Spleen (tissue), 11 donors: Measurements from ENCODE around the gene SSTR1. TPM values are rescaled to one million over a fixed set of nuclear protein-coding genes. Genes with fewer than 3 reads are reported as not detected.

Experiments
- DNase-seq: peaks from one replicate; pipeline ENCODE4 v3.0.0-alpha.2; 2020
- H3K27ac ChIP-seq, 8 donors: fragments of 200-600 bp; sonication (generic) in 7 of 8; 1 replicate in 4 of 8; 2 replicates in 4 of 8; pipeline versions ENCODE4 v1.5.0 to v1.8.0; 2016 to 2021; ENCODE audit warnings: inconsistent platforms in 4 of 8, mild to moderate bottlenecking in 4 of 8, moderate library complexity in 1 of 8
- H3K27me3 ChIP-seq, 7 donors: fragments of 200-600 bp; sonication (generic) in 6 of 7; replicated peaks in 1 of 7; 1 replicate in 4 of 7; 2 replicates in 3 of 7; pipeline versions ENCODE4 v1.5.0 to v1.8.0; 2016 to 2021; ENCODE audit warnings: inconsistent platforms in 3 of 7, mild to moderate bottlenecking in 1 of 7
- H3K36me3 ChIP-seq, 6 donors: fragments of 200-600 bp; sonication (generic) in 5 of 6; 1 replicate in 4 of 6; 2 replicates in 2 of 6; pipeline versions ENCODE4 v1.5.0 to v1.8.0; 2016 to 2021; ENCODE audit warnings: inconsistent platforms in 2 of 6
- H3K4me1 ChIP-seq, 6 donors: fragments of 200-600 bp; sonication (generic) in 5 of 6; 1 replicate in 3 of 6; 2 replicates in 3 of 6; pipeline versions ENCODE4 v1.5.0 to v1.8.0; 2016 to 2021; ENCODE audit warnings: inconsistent platforms in 3 of 6
- H3K4me3 ChIP-seq, 8 donors: fragments of 200-600 bp; sonication (generic) in 7 of 8; 1 replicate in 4 of 8; 2 replicates in 4 of 8; pipeline versions ENCODE4 v1.5.0 to v1.8.0; 2016 to 2021; ENCODE audit warnings: inconsistent platforms in 4 of 8, mild to moderate bottlenecking in 4 of 8, moderate library complexity in 2 of 8
- H3K9me3 ChIP-seq, 8 donors: fragments of 200-600 bp; sonication (generic) in 7 of 8; 1 replicate in 4 of 8; 2 replicates in 4 of 8; pipeline versions ENCODE4 v1.5.0 to v1.8.0; 2016 to 2021; ENCODE audit warnings: inconsistent platforms in 4 of 8
- CTCF ChIP-seq, 11 experiments: fragments of 200-600 bp in 7 of 11; fragments of 450-650 bp in 4 of 11; sonication (generic) in 4 of 11; IDR thresholded peaks in 8 of 11; conservative IDR thresholded peaks in 3 of 11; 1 replicate in 7 of 11; 2 replicates in 4 of 11; pipeline versions ENCODE4 v1.4.0 to v1.8.0; 2016 to 2021; ENCODE audit warnings: antibody characterized with exemption in 11 of 11, inconsistent platforms in 4 of 11, mild to moderate bottlenecking in 1 of 11
- POLR2A ChIP-seq, 3 donors: fragments of 450-650 bp; IDR thresholded peaks; one replicate each; pipeline ENCODE4 v1.5.1; 2017; ENCODE audit warnings: antibody characterized with exemption in 3 of 3, mild to moderate bottlenecking in 1 of 3
- POLR2AphosphoS5 ChIP-seq, 3 donors: sonication (generic); formaldehyde crosslinking; IDR thresholded peaks; one replicate each; pipeline ENCODE4 v1.5.1; 2017; ENCODE audit warnings: antibody characterized with exemption in 3 of 3
- WGBS, 5 donors: extraction: QIAGEN DNeasy Blood & Tissue Kit in 3 of 5; methylation state at CpG; one replicate each; pipeline versions ENCODE4 v1.1.5 to v1.1.7; 2013 to 2018; 5-methylcytosine and 5-hydroxymethylcytosine counted together
- intact Hi-C: fragments of 100-400 bp; cut with DNase I; formaldehyde crosslinking; loops from one replicate; pipeline ENCODE4 v1.15.0; 2023; ENCODE audit warnings: low total_unique reads
- polyA plus RNA-seq, 3 donors: library from polyadenylated mRNA; stranded (reverse); fragments of 200-250 nt; gene quantifications; one replicate each; pipeline ENCODE4 v1.2.1, GENCODE V29; 2013
- total RNA-seq, 7 donors: library from RNA; depleted of rRNA in 3 of 7; stranded (reverse); fragments of >200 nt in 3 of 7; fragmentation: NEBNext Ultra II Directional in 4 of 7; extraction: Animal tissue kit (Norgen Biotek cat#: 25700) in 4 of 7; gene quantifications; one replicate each; pipeline versions ENCODE4 v1.1.0 to v1.2.1, GENCODE V29; 2016 to 2021
- donor health status: healthy with polysubstance abuse.
- donor health status: DM: no; HTN: no; CAD: no; lungs with moderate emphysema.
- donor health status: DM: no; HTN: no; CAD: no.
- donor health status: Bipolar disorder and iron deficiency.
- donor health status: healthy.
- donor health status: DM: no; HTN: no; CAD: no.
- donor health status: DM: yes; HTN: yes; CAD: no.

The SSTR1 gene
- total and polyA plus RNA-seq, 10 donors: 0.09 to 1.3 (median 0.67) TPM

DNA sequence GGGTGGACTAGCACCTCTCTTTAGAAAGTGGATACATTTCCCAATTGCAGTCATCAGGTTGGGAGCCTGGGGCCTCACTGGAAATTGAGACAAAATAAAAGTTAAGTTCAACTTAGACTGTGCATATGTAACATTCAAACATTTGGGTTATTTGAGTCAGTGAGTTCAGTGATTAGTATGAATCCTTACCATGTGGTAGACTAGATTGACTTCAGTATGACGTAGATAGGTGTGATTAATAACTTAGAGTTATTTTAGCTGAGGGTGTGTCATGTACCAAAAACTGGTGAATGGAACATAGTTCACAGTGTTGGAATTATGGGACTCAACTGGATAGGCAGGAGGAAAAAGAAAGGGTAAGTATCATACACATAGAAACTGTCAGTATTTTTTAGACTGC lies 8.0 kb upstream of the SSTR1 start:
- TF ChIP-seq POLR2AphosphoS5 (IDR thresholded peaks at IDR 0.05): no peak
- no peak for TF ChIP-seq POLR2A (IDR thresholded peaks at IDR 0.05)
- TF ChIP-seq CTCF (IDR thresholded peaks at IDR 0.05 in 8 of 11, conservative IDR thresholded peaks at IDR 0.05 in 3 of 11): no peak
- H3K27me3 ChIP-seq: no peaks in the 10 kb centered on the region
- DNase-seq: no peak
- no peaks in the 10 kb centered on the region for H3K36me3 ChIP-seq
- H3K27ac ChIP-seq: no peak overlapping the region
- intact Hi-C loops: loop anchor here (5.0 kb wide), 1 partner anchor 212 kb away; no protein-coding TSS in a partner anchor
- H3K4me3 ChIP-seq: no peak overlapping the region
- H3K4me1 ChIP-seq: no peaks in the 10 kb centered on the region
- H3K9me3 ChIP-seq: no peaks in the 10 kb centered on the region
- 72 to 90% (median 85%) methylated on average over 1 of the region's 1 CpG for WGBS, 5 donors

DNA sequence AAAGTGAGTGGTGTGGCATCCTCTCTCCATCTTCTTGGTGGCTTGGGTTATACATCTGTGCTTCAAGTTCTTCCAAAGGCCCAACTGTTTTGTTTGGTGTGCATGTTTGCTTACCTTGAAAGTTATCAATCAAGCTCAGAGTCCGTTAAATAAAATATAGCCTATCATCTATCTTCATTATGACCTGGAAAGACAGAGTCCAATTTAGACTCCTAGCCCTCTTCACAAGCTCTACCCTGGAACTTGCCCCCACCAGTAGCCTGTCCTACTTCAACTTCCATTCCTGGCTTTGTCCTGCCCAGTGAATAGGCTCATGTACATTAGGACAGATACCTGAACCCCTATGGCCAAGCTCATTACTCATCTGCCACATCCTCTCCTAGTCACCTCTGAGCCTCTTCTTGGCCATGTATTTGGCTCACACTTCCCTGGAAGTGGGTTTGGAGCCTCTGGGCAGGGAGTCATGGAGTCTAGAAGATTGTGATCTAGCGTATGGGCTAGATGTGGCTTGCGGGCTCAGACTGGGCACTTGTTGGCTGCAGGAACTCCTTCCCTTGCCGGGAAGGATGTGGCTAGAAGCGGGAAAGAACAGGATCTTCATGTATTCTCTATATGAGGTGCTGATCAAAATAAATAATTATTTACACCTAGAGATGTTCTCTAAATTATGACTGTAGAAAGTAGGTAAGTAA lies 6.4 kb upstream of the SSTR1 start:
- H3K4me1 ChIP-seq: no peaks in the 10 kb centered on the region
- no peak for DNase-seq
- no peak overlapping the region for H3K4me3 ChIP-seq
- 91 to 96% (median 93%) methylated on average over 5 of the region's 5 CpGs for WGBS, 5 donors
- no peak for TF ChIP-seq CTCF (IDR thresholded peaks at IDR 0.05 in 8 of 11, conservative IDR thresholded peaks at IDR 0.05 in 3 of 11)
- H3K36me3 ChIP-seq: no peaks in the 10 kb centered on the region
- intact Hi-C loops: no loop called here
- peaks cover 0 to 5% (median 5%) of the 10 kb centered on the region in 8 donors for H3K9me3 ChIP-seq
- H3K27me3 ChIP-seq: peaks cover 0 to 5% (median 0%) of the 10 kb centered on the region in 7 donors
- H3K27ac ChIP-seq: no peak overlapping the region

- TF ChIP-seq POLR2AphosphoS5 (IDR thresholded peaks at IDR 0.05) (no peak), POLR2A (IDR thresholded peaks at IDR 0.05) (no peak), CTCF (IDR thresholded peaks at IDR 0.05 in 8 of 11, conservative IDR thresholded peaks at IDR 0.05 in 3 of 11) (no peak)
- WGBS, 5 donors: 68 to 81% (median 75%) methylated on average over 5 of the region's 5 CpGs
- Histone ChIP-seq H3K36me3 (no peaks in the 10 kb centered on the region), H3K27ac (no peak overlapping the region), H3K4me1 (peaks cover 0 to 3% (median 0%) of the 10 kb centered on the region in 6 donors), H3K27me3 (peaks cover 0 to 18% (median 4%) of the 10 kb centered on the region in 7 donors), H3K4me3 (no peak overlapping the region), H3K9me3 (peaks cover 0 to 8% (median 5%) of the 10 kb centered on the region in 8 donors)
- no peak for DNase-seq
- intact Hi-C loops: no loop called here
These were observed 5.1 kb upstream of the SSTR1 start for GRCh38 chr14:38202444-38203191.
